PC-3 (cell line): ENCODE measurements around the gene TREML1.

Experiments used
- EZH2 ChIP-seq: fragments of 300-600 bp; sonication (generic); IDR thresholded peaks from one replicate; pipeline ENCODE4 v1.6.1; 2017; ENCODE audit warnings: antibody characterized with exemption, mild to moderate bottlenecking, low read length; ENCODE audit not compliant: unreplicated experiment
- EZH2phosphoT487 ChIP-seq: fragments of 300-600 bp; sonication (generic); IDR thresholded peaks from 2 replicates; pipeline ENCODE4 v1.6.1; 2018; ENCODE audit warnings: mild to moderate bottlenecking, antibody characterized with exemption, low read length, borderline replicate concordance
- TF ChIP-seq, protein P1 (sequence below): fragments of 300-600 bp; sonication (generic); conservative IDR thresholded peaks from 2 replicates; pipeline ENCODE4 v1.5.1; 2017; ENCODE audit warnings: antibody characterized with exemption, low read depth, mild to moderate bottlenecking, low read length

DNA sequence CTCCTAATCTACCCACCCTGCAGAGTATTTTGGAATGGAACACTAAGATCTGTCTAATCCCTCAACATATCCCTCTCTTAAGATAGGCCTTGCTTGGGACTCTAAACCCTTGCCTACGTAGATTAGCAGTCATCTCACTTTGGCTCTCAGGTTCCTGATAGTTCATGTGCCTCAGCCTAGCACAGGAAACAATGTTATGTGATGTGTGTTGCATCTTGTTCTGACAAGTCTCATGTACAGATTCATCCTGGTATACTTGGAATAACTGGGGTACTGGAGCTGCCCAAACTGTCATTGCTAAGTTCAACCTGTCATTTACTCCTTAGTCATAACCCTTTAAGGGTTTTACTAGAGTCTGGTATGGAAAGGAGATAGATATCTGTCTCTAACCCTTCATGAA, 34.1 kb downstream of the TREML1 start:
- TF ChIP-seq, protein P1, sequence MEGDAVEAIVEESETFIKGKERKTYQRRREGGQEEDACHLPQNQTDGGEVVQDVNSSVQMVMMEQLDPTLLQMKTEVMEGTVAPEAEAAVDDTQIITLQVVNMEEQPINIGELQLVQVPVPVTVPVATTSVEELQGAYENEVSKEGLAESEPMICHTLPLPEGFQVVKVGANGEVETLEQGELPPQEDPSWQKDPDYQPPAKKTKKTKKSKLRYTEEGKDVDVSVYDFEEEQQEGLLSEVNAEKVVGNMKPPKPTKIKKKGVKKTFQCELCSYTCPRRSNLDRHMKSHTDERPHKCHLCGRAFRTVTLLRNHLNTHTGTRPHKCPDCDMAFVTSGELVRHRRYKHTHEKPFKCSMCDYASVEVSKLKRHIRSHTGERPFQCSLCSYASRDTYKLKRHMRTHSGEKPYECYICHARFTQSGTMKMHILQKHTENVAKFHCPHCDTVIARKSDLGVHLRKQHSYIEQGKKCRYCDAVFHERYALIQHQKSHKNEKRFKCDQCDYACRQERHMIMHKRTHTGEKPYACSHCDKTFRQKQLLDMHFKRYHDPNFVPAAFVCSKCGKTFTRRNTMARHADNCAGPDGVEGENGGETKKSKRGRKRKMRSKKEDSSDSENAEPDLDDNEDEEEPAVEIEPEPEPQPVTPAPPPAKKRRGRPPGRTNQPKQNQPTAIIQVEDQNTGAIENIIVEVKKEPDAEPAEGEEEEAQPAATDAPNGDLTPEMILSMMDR: no peak
- TF ChIP-seq EZH2: no peak
- no peak for TF ChIP-seq EZH2phosphoT487
